Kidney (tissue), 14 donors: ENCODE data around the gene THRB. TPM values are rescaled to one million over a fixed set of nuclear protein-coding genes. Genes with fewer than 3 reads are reported as not detected.

ENCODE experiments used
- DNase-seq, 5 donors: peaks; one replicate each; pipeline ENCODE4 v3.0.0-alpha.2; 2013 to 2020
- FAIRE-seq: peaks from 2 replicates; lab custom pipeline; 2012; peaks lifted over from hg19 to GRCh38; lab: Jason Lieb, UNC
- H3K27ac ChIP-seq, 2 donors: one replicate each; pipeline ENCODE4 v1.7.0; 2013; ENCODE audit warnings: low read depth in 2 of 2, low read length in 2 of 2, inconsistent platforms in 1 of 2
- H3K27me3 ChIP-seq: one replicate; pipeline ENCODE4 v1.7.1; 2013; ENCODE audit warnings: low read length, inconsistent platforms; ENCODE audit not compliant: control insufficient read depth, insufficient read depth
- H3K36me3 ChIP-seq, 3 donors: one replicate each; pipeline versions ENCODE4 v1.7.0 to v1.7.1; 2013; ENCODE audit warnings: low read length in 3 of 3, control low read depth in 1 of 3, inconsistent platforms in 1 of 3; ENCODE audit not compliant: insufficient read depth in 3 of 3, control insufficient read depth in 2 of 3
- H3K4me1 ChIP-seq, 3 donors: one replicate each; pipeline versions ENCODE4 v1.7.0 to v1.7.1; 2013; ENCODE audit warnings: low read length in 3 of 3, inconsistent platforms in 1 of 3, low read depth in 1 of 3; ENCODE audit not compliant: control insufficient read depth in 2 of 3, insufficient read depth in 2 of 3
- H3K4me3 ChIP-seq, 3 donors: one replicate each; pipeline versions ENCODE4 v1.7.0 to v1.8.1; 2013; ENCODE audit warnings: low read length in 3 of 3, control low read depth in 1 of 3, inconsistent platforms in 1 of 3
- H3K9ac ChIP-seq, 3 donors: one replicate each; pipeline versions ENCODE4 v1.7.0 to v1.7.1; 2013; ENCODE audit warnings: low read length in 3 of 3, control low read depth in 1 of 3, inconsistent platforms in 1 of 3
- H3K9me3 ChIP-seq, 3 donors: one replicate each; pipeline versions ENCODE4 v1.7.0 to v1.7.1; 2013; ENCODE audit warnings: low read length in 3 of 3, control low read depth in 1 of 3, inconsistent platforms in 1 of 3; ENCODE audit not compliant: control insufficient read depth in 2 of 3, insufficient read depth in 1 of 3
- intact Hi-C: fragments of 100-400 bp; cut with DNase I; formaldehyde crosslinking; loops from one replicate; pipeline ENCODE4 v1.11.1; 2022
- polyA plus RNA-seq: library from polyadenylated mRNA; stranded (reverse); fragments of 350-450 nt; fragmentation: Illumina TruSeq; extraction: RNeasy Lipid Tissue Mini Kit (QIAGEN cat#74804); gene quantifications from one replicate; pipeline ENCODE4 v1.2.3, GENCODE V29; 2014; ENCODE audit warnings: low read depth, low replicate concordance; ENCODE audit not compliant: insufficient read depth
- total RNA-seq: library from RNA; stranded (reverse); fragmentation: NEBNext Ultra II Directional; extraction: Animal tissue kit (Norgen Biotek cat#: 25700); gene quantifications from one replicate; pipeline ENCODE4 v1.2.1, GENCODE V29; 2021
- TF ChIP-seq, protein P1 (sequence below): IDR thresholded peaks from 3 replicates; pipeline ENCODE4 v1.5.1; 2012; ENCODE audit warnings: mild to moderate bottlenecking, moderate library complexity, borderline replicate concordance; ENCODE audit not compliant: insufficient read depth; ENCODE audit errors: extremely low read depth
- donor health status: control.
- donor health status: control.
- donor health status: control.
- donor health status: control.
- donor health status: control.
- donor health status: DM: yes; HTN: yes; CAD: no.
- donor health status: Normal renal cell carcinoma (clear cell type).

THRB gene
- total and polyA plus RNA-seq, 2 donors from 2014 or later, result 4.5 to 17.2 TPM

DNA sequence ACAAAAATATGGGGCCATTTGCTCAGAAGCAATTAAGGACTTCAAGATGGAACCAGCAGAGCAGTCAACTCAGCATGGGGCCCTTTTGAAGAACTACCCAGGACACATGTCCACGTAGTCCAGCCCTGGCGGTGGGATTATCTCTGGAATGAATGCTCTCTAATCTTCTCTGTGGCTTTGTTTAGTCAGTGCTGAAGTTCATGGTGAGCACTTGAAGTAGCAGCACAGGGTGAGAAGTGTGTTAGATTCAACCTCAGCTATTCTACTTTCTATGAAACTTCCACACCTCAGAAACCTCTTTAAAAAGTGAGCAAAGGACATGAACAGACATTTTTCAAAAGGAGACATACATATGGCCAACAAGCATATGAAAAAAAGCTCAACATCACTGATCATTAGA is 74.4 kb downstream of the THRB start:
- no peak overlapping the region for H3K27ac ChIP-seq
- no peak for FAIRE-seq
- TF ChIP-seq, protein P1, sequence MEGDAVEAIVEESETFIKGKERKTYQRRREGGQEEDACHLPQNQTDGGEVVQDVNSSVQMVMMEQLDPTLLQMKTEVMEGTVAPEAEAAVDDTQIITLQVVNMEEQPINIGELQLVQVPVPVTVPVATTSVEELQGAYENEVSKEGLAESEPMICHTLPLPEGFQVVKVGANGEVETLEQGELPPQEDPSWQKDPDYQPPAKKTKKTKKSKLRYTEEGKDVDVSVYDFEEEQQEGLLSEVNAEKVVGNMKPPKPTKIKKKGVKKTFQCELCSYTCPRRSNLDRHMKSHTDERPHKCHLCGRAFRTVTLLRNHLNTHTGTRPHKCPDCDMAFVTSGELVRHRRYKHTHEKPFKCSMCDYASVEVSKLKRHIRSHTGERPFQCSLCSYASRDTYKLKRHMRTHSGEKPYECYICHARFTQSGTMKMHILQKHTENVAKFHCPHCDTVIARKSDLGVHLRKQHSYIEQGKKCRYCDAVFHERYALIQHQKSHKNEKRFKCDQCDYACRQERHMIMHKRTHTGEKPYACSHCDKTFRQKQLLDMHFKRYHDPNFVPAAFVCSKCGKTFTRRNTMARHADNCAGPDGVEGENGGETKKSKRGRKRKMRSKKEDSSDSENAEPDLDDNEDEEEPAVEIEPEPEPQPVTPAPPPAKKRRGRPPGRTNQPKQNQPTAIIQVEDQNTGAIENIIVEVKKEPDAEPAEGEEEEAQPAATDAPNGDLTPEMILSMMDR, result no peak

DNA sequence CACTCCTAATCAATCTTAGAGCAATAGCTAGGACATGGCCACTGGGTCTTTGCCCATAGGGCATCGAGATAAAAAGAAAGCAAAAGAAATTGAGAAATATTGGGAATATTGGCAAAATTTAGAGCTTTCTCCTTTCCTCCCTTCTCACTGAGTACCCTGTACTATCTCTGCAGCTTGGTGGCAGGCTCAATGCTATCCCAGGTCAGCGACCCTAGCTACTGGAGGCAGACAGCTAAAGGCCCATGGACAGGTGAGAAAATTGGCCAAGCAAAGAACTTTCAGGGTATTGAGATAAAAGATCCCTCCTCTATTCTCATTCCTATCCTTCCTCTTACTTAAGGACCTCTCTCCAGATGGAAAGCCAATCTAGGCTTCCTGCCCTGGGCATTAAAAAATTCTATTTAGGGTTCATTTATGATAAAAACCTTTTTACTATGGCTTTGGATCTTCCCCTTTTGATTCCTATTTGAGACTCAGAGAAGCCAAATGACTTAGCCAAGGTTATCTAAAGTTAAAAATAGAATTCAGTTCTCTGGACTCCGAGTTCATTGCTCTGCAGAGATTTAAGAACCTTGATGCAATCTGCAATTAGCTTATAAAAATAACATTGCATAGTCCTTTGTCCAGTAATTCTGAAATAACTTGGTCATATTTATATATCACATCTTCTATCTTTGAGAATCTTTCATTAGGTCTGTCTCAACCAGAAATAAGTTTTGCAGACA is 75.4 kb downstream of the THRB start:
- peaks cover 0 to 5% (median 0%) of the 10 kb centered on the region in 3 donors for H3K4me1 ChIP-seq
- intact Hi-C loops, result no loop called here
- H3K27ac ChIP-seq, result no peak overlapping the region
- no peaks in the 10 kb centered on the region for H3K36me3 ChIP-seq
- no peak overlapping the region for H3K4me3 ChIP-seq
- TF ChIP-seq, protein P1, result no peak
- no peak overlapping the region for H3K9ac ChIP-seq
- no peaks in the 10 kb centered on the region for H3K9me3 ChIP-seq
- FAIRE-seq, result no peak
- H3K27me3 ChIP-seq, result no peaks in the 10 kb centered on the region
- DNase-seq, result no peak

More for the DNA sequence above, 74.4 kb downstream of the THRB start:
- no peak overlapping the region for H3K4me3 ChIP-seq
- DNase-seq, result no peak
- intact Hi-C loops, result no loop called here
- H3K36me3 ChIP-seq, result no peaks in the 10 kb centered on the region
- no peaks in the 10 kb centered on the region for H3K9me3 ChIP-seq
- H3K4me1 ChIP-seq, result peaks cover 0 to 5% (median 0%) of the 10 kb centered on the region in 3 donors
- H3K27me3 ChIP-seq, result no peaks in the 10 kb centered on the region
- no peak overlapping the region for H3K9ac ChIP-seq

DNA sequence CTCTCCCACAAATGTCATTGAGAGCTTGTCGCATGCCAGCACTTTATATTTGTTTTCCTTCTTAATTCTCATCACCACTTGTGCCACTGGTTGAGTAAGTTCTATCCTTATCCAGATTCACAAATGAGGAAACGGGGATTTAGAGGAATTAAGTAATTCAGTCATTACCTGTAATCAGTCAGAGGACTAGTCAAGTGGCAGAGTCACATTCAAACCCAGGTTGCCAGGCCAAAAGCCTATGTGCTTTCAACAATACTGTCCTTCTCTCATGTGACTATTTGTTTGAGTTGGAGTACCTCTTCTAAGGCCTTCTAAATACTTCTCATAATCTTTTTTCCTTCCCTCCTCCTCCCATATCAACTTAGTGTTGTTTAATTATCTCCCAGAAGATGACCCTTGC is 76.9 kb downstream of the THRB start:
- Histone ChIP-seq H3K4me3 (no peak overlapping the region), H3K9ac (no peak overlapping the region), H3K9me3 (no peaks in the 10 kb centered on the region), H3K4me1 (peaks cover 0 to 5% (median 0%) of the 10 kb centered on the region in 3 donors), H3K27me3 (no peaks in the 10 kb centered on the region), H3K36me3 (no peaks in the 10 kb centered on the region), H3K27ac (no peak overlapping the region)
- intact Hi-C loops, result no loop called here
- TF ChIP-seq, protein P1, result no peak
- DNase-seq, result no peak
- FAIRE-seq, result no peak
